Keratinocyte (primary cell): ENCODE data around the gene SMCHD1. TPM values are rescaled to one million over a fixed set of nuclear protein-coding genes. Genes with fewer than 3 reads are reported as not detected.

Experiments used
- DNase-seq: peaks from one replicate; pipeline ENCODE4 v3.0.0-alpha.2; 2011; ENCODE audit warnings: low read depth, missing footprints, low spot score
- FAIRE-seq: peaks from 2 replicates; lab custom pipeline; 2011; peaks lifted over from hg19 to GRCh38; lab: Jason Lieb, UNC
- H2AFZ ChIP-seq: 2 replicates; pipeline ENCODE4 v1.6.0; 2012; ENCODE audit warnings: low read length, control low read depth, inconsistent platforms; ENCODE audit not compliant: control insufficient read depth
- H3K27ac ChIP-seq: 2 replicates; pipeline ENCODE4 v1.5.1; 2011; ENCODE audit warnings: low read length; ENCODE audit not compliant: control insufficient read depth, insufficient read depth
- H3K27me3 ChIP-seq: 3 replicates; pipeline ENCODE4 v1.6.0; 2011; ENCODE audit warnings: low read length; ENCODE audit not compliant: control insufficient read depth, insufficient read depth; ENCODE audit errors: extremely low read depth
- H3K36me3 ChIP-seq, 2 experiments: 2 replicates in 1 of 2; 3 replicates in 1 of 2; pipeline ENCODE4 v1.5.1; 2011; ENCODE audit warnings: low read length in 2 of 2, mild to moderate bottlenecking in 1 of 2; ENCODE audit not compliant: control insufficient read depth in 2 of 2, insufficient read depth in 2 of 2; ENCODE audit errors: extremely low read depth in 1 of 2
- H3K4me1 ChIP-seq: 3 replicates; pipeline ENCODE4 v1.5.1; 2011; ENCODE audit warnings: low read length; ENCODE audit not compliant: control insufficient read depth, insufficient read depth; ENCODE audit errors: extremely low read depth
- H3K4me2 ChIP-seq: 3 replicates; pipeline ENCODE4 v1.6.0; 2011; ENCODE audit warnings: low read depth, low read length; ENCODE audit not compliant: control insufficient read depth, insufficient read depth; ENCODE audit errors: extremely low read depth
- H3K4me3 ChIP-seq, 3 experiments: fragments of 200-600 bp in 1 of 3; sonication (generic) in 1 of 3; 2 replicates in 2 of 3; 3 replicates in 1 of 3; pipeline ENCODE4 v1.5.1; 2011 to 2016; ENCODE audit warnings: low read length in 3 of 3, mild to moderate bottlenecking in 3 of 3, control low read depth in 2 of 3, inconsistent platforms in 1 of 3, low read depth in 1 of 3, mixed read lengths in 1 of 3, mixed run types in 1 of 3, moderate library complexity in 1 of 3; ENCODE audit not compliant: control insufficient read depth in 2 of 3, insufficient read depth in 2 of 3; ENCODE audit errors: extremely low read depth in 1 of 3
- H3K79me2 ChIP-seq: 2 replicates; pipeline ENCODE4 v1.6.0; 2012; ENCODE audit warnings: low read length; ENCODE audit not compliant: control insufficient read depth, insufficient read depth
- H3K9ac ChIP-seq: 3 replicates; pipeline ENCODE4 v1.6.0; 2011; ENCODE audit warnings: low read length; ENCODE audit not compliant: control insufficient read depth, insufficient read depth; ENCODE audit errors: extremely low read depth
- H3K9me1 ChIP-seq: 3 replicates; pipeline ENCODE4 v1.6.0; 2011; ENCODE audit warnings: low read length; ENCODE audit not compliant: control insufficient read depth, insufficient read depth; ENCODE audit errors: extremely low read depth
- H3K9me3 ChIP-seq: 2 replicates; pipeline ENCODE4 v1.5.1; 2012; ENCODE audit warnings: low read depth, low read length; ENCODE audit not compliant: control insufficient read depth
- H4K20me1 ChIP-seq: 3 replicates; pipeline ENCODE4 v1.6.0; 2011; ENCODE audit warnings: low read length; ENCODE audit not compliant: control insufficient read depth, insufficient read depth; ENCODE audit errors: extremely low read depth
- CTCF ChIP-seq, 3 experiments: IDR thresholded peaks in 1 of 3; conservative IDR thresholded peaks in 1 of 3; optimal IDR thresholded peaks in 1 of 3; 2 replicates in 2 of 3; 3 replicates in 1 of 3; pipeline versions ENCODE3 to v1.5.1; 2011; ENCODE audit warnings: low read length in 3 of 3, mild to moderate bottlenecking in 3 of 3, moderate library complexity in 2 of 3, control low read depth in 1 of 3, inconsistent platforms in 1 of 3; ENCODE audit not compliant: insufficient read depth in 2 of 3; ENCODE audit errors: extremely low read depth in 1 of 3
- EZH2 ChIP-seq: IDR thresholded peaks from one replicate; pipeline ENCODE4 v1.6.1; 2012; ENCODE audit warnings: inconsistent platforms, mild to moderate bottlenecking, low read length, moderate library complexity
- dilution Hi-C: fragments of 300-500 bp; cut with MboI; formaldehyde crosslinking; loops from one replicate; pipeline ENCODE4 v1.7.0; 2020; ENCODE audit warnings: low sequenced_read_pairs; ENCODE audit not compliant: extremely low pct_ligation_motif_present
- polyA plus RNA-seq, 5 experiments: library from polyadenylated mRNA; depleted of rRNA in 3 of 5; stranded (reverse) in 3 of 5; stranded (forward) in 1 of 5; unstranded in 1 of 5; fragments of >200 nt; gene quantifications; 1 replicate in 1 of 5; 2 replicates in 3 of 5; 3 replicates in 1 of 5; pipeline versions ENCODE4 v1.2.1 to v1.2.3, GENCODE V29; 2011 to 2012; ENCODE audit warnings: missing spikeins in 2 of 5, low read depth in 1 of 5, low replicate concordance in 1 of 5

The SMCHD1 gene
- polyA plus RNA-seq, 1 donor (not counting 4 experiments of a cell fraction or from before 2014, with no cell fraction given): 18.5 TPM

GRCh38 chr18:2843146-2843545 lies 187.6 kb downstream of the SMCHD1 start:
- Histone ChIP-seq H3K9me3 (no peaks in the 10 kb centered on the region), H3K36me3 (no peaks in the 10 kb centered on the region), H3K9ac (no peak overlapping the region), H3K79me2 (no peaks in the 10 kb centered on the region), H3K27ac (no peak overlapping the region), H3K4me2 (no peak overlapping the region), H3K4me3 (no peak overlapping the region), H2AFZ (no peak overlapping the region), H4K20me1 (no peaks in the 10 kb centered on the region), H3K4me1 (peaks cover 7% of the 10 kb centered on the region), H3K27me3 (peaks cover 39% of the 10 kb centered on the region), H3K9me1 (no peaks in the 10 kb centered on the region)
- DNase-seq (no peak), FAIRE-seq (no peak)
- no peak for TF ChIP-seq CTCF (optimal IDR thresholded peaks at IDR 0.05 in 1 of 3, IDR thresholded peaks at IDR 0.05 in 1 of 3, conservative IDR thresholded peaks at IDR 0.05 in 1 of 3; ENCODE audit: extremely low read depth in 1 of 3, insufficient read depth in 2 of 3, low read length in 3 of 3)
- TF ChIP-seq EZH2: no peak
- dilution Hi-C loops: no loop called here

- H3K36me3 ChIP-seq: no peaks in the 10 kb centered on the region
- H3K4me1 ChIP-seq: peaks cover 7% of the 10 kb centered on the region
- H3K4me2 ChIP-seq: no peak overlapping the region
- no peak overlapping the region for H2AFZ ChIP-seq
- no peaks in the 10 kb centered on the region for H3K9me3 ChIP-seq
- no peaks in the 10 kb centered on the region for H3K9me1 ChIP-seq
- peaks cover 52% of the 10 kb centered on the region for H3K27me3 ChIP-seq
- DNase-seq: no peak
- no peak overlapping the region for H3K27ac ChIP-seq
- H3K79me2 ChIP-seq: no peaks in the 10 kb centered on the region
- H3K9ac ChIP-seq: no peak overlapping the region
- H4K20me1 ChIP-seq: no peaks in the 10 kb centered on the region
- no peak for TF ChIP-seq EZH2
- no peak for TF ChIP-seq CTCF (optimal IDR thresholded peaks at IDR 0.05 in 1 of 3, IDR thresholded peaks at IDR 0.05 in 1 of 3, conservative IDR thresholded peaks at IDR 0.05 in 1 of 3; ENCODE audit: extremely low read depth in 1 of 3, insufficient read depth in 2 of 3, low read length in 3 of 3)
- dilution Hi-C loops: no loop called here
- no peak overlapping the region for H3K4me3 ChIP-seq
- no peak for FAIRE-seq
Measured at GRCh38 chr18:2845172-2845571, 189.6 kb downstream of the SMCHD1 start.
